Thyroid gland (tissue), 4 donors: ENCODE measurements around the gene PADI2.

Source experiments
- CTCF ChIP-seq, 6 experiments: fragments of 200-600 bp in 3 of 6; fragments of 450-650 bp in 3 of 6; sonication (generic) in 3 of 6; IDR thresholded peaks; one replicate each; pipeline ENCODE4 v1.5.1; 2016 to 2019; ENCODE audit warnings: antibody characterized with exemption in 6 of 6, mild to moderate bottlenecking in 2 of 6, inconsistent platforms in 1 of 6, moderate library complexity in 1 of 6
- POLR2A ChIP-seq, 2 donors: fragments of 450-650 bp; IDR thresholded peaks; one replicate each; pipeline ENCODE4 v1.6.1; 2017; ENCODE audit warnings: antibody characterized with exemption in 2 of 2, mild to moderate bottlenecking in 2 of 2, moderate library complexity in 1 of 2

GRCh38 chr1:17078991-17079868, 40.0 kb downstream of the PADI2 start:
- TF ChIP-seq POLR2A (IDR thresholded peaks at IDR 0.05) (no peak), CTCF (IDR thresholded peaks at IDR 0.05) (no peak)
